Stimulated activated CD4-positive, alpha-beta T cell treated with anti-CD3 and anti-CD28 coated beads, Interleukin-12 subunit alpha, Interleukin-12 subunit beta, amount 100 ng/mL, for 4 hours (primary cell): Measurements from ENCODE around the gene EXOC1L.
A peak's percentile ranks its signal among the peaks of the same experiment; 100 is the strongest.
"Not testable (repeated sequence)": the region's sequence is repeated elsewhere in the genome, so short reads cannot be mapped to it uniquely, and the experiment has no call there.

ENCODE experiments used
- DNase-seq: peaks from one replicate; pipeline ENCODE4 v3.0.0-alpha.2; 2020

Gene EXOC1L

DNA sequence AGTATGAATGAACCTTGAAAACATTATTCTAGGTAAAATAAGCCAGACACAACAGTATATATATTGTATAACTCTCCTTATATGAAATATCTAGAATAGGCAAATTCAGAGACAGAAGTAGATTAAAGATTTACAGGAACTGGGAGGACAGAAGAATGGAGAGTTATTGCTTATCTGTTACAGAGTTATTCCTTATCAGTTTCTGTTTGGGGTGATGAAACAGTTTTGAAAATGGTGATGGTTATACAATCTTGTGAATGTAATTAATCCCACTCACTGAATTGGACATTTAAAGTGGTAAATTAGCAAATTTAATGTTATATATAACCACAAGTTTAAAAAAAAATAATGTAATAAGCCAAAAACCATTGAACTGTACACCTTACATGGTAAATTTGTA, 19.4 kb downstream of the EXOC1L start:
- no peak for DNase-seq

DNA sequence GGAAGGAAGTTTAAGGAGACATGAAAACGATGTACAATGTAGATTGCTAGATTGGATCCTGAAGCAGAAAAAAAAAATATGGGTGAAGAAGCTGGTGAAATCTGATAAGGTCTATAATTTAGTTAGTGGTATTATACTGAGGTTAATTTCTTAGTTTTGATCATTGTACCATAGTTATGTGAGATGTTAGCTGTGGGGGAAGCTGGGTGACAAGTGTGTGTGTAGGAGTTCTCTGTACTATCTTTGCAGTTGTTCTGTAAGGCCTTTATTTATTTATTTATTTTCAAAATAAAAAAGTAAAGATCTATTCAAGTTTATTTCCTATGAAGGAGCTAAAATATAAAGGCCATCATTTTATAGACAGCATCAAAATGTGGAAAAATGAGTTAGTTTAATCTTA, 21.4 kb downstream of the EXOC1L start:
- DNase-seq: no peak

DNA sequence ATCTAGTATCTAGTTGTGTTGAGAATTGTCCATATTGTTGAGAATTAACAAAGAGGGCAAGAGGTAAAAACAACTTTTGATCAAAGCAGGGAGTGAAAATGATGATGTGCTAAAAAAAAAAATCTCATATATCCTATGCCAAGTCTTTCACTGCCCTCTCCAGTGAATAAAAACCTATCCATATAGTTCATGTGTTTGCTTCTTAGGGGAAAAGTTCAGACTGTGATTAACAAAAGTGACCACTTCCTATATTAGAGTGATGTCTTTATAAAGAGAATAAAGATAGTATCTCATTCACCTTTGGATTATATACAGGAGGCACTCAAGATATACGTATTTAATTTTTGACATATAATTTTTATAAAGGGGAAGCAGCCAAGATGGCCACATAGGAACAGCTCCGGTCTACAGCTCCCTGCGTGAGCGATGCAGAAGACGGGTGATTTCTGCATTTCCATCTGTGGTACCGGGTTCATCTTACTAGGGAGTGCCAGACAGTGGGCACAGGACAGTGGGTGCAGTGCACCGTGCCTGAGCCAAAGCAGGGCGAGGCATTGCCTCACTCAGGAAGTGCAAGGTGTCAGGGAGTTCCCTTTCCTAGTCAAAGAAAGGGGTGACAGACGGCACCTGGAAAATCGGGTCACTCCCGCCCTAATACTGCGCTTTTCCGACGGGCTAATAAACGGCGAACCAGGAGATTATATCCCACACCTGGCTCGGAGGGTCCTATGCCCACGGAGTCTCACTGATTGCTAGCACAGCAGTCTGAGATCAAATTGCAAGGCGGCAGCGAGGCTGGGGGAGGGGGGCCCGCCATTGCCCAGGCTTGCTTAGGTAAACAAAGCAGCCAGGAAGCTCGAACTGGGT, 22.0 kb downstream of the EXOC1L start:
- not testable (repeated sequence) for DNase-seq

DNA sequence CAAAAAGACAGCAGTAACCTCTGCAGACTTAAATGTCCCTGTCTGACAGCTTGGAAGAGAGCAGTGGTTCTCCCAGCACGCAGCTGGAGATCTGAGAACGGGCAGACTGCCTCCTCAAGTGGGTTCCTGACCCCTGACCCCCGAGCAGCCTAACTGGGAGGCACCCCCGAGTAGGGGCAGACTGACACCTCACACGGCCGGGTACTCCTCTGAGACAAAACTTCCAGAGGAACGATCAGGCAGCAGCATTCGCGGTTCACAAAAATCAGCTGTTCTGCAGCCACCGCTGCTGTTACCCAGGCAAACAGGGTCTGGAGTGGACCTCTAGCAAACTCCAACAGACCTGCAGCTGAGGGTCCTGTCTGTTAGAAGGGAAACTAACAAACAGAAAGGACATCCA, 22.7 kb downstream of the EXOC1L start:
- not testable (repeated sequence) for DNase-seq

DNA sequence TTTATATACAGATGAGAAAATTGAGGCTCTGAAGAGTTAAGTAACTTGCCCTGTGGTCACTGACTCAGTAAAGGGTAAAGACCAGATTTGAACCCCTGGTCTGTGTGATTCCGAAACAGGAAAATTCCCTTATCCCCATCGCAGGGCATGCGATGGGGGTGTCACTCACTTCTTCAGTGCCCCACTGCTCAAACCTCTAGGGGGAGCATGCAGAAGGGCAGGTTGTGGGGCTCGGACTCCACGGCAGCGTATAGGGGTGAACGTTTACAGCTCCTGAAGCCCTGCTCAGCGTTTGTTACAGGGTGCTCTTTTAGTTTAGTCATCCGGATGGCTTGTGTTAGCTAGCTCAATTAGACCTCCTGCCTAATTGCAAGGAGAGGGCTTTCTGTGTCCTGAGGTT, 30.1 kb downstream of the EXOC1L start:
- DNase-seq: no peak

DNA sequence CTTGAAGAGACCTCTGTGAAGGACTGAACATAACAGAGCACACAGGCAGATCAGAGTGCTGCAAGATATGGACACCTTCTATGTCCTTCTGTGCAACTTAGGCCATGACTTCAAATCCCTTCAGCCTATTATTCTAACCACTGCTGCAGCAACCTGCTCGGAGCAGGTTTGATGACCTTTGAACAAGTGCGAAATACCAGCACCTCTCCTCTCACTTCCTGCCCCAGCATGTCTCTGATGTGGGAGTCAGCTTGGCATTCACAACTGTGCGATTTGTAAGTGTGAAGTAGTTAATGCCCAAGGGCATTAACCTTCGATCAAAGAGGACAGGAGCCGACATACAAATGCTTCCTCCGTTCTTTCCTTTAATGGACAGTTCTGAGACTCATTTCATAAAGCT, 32.3 kb downstream of the EXOC1L start:
- no peak for DNase-seq

DNA sequence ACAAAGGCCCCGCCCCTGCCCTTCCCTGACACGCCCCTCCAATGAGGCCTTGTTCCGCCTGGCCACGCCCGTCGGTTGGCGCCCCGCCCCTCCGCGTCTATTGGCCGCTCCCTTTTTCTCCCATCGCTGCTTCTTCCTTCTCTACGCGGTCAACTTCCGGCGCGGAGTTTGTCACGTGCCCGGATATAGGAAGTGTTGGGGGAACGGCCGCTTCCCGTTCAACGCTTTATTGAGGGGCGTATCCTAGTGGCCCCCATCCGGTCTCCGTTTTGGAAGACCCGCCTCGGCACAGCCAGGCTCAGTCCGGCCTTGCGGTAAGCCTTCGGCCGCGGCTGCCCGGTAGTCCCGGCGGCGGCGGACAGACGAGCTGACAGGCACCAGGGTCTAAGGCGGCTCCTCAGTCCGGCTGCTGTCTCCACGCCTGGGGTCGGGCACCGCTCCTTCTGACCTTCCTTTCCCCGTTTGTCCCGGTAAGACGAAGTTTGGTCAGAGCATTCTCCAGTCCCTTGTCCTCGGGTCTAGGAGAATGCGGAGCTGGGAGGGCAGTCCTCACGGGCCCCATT, 34.0 kb downstream of the EXOC1L start, which contains the start of gene EXOC1:
TSS of gene EXOC1 (plus strand) at position 165 of the 563 bp plus-strand sequence. CDS start 4,676 bp downstream, outside the sequence.
- DNase-seq: peak; percentile 99

DNA sequence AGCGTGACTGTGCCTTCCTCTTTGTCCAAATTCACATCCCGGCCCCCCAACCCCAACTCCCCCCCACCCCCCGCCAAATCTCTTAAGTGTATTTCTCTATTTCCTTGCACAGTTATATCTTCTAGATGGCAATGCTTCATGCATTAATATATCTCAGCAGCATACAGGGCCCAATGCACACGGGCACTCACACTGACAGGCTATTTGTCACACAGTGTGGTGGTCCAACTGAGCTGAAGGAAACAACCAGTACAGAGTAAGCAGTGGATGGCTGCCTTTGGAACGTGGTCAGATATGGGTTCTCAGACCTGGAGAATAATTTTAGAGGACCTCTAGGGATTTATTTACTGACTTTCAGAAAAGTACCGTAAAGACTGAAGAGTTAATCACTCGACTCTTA, 34.5 kb downstream of the EXOC1L start:
- DNase-seq: no peak

DNA sequence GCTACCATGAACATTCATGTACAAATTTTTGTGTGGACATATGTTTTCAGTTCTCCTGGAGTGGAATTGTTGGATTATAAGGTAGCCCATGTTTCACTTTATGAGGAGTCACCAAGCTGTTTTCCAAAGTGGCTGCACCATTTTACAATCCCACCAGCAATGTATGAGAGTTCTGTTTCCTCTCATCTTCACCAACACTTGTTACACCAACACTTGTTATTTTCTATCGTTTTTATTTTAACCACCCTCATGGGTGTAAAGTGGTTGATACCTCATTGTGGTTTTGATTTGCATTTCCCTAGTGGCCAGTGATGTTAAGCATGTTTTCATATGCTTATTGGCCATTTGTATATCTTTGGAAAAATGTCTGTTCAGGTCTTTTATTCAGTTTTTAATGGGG, 38.0 kb downstream of the EXOC1L start:
- DNase-seq: no peak

DNA sequence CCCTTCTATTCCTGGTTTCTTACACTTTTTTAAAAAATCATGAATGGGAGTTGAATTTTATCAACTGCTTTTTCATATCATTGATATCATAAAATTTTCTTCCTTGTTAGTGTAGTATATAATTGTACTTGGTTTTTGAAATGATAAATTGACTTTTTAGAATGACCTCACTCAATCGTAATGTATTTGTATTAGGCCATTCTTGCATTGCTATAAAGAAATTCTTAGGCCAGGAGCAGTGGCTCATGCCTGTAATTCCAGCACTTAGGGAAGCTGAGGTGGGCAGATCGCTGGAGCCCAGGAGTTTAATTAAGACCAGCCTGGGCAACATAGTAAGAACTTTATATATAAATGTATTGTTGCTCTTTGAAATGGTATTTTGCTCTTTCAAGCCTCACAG, 40.1 kb downstream of the EXOC1L start:
- no peak for DNase-seq

DNA sequence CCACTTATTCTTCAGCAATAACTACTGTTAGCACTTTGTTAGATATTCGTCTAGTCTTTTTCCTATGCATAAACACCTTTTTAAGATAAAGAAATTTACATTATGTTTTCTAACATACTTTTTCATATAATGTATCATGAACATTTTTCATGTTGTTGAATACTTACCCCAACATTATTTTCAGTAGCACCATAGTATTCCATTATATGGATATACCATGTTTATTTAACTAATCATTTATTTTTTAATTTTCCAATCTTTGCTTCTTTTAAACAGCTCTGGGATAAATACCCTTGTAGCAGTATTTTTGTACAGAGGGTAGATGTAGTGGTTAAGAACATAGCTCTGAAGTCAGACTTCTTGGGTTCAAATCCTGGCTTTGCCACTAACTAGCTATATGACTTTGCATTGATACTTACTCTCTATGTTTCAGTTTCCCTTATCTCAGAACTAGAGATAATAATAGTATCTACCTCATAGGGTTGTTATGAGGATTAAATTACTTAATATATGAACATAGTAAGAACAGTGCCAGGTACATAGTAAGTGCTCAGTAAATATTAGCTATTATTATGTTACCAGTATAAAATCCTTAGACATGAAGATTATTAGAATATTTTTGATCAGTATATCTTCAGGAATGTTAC, 45.1 kb downstream of the EXOC1L start:
- no peak for DNase-seq

DNA sequence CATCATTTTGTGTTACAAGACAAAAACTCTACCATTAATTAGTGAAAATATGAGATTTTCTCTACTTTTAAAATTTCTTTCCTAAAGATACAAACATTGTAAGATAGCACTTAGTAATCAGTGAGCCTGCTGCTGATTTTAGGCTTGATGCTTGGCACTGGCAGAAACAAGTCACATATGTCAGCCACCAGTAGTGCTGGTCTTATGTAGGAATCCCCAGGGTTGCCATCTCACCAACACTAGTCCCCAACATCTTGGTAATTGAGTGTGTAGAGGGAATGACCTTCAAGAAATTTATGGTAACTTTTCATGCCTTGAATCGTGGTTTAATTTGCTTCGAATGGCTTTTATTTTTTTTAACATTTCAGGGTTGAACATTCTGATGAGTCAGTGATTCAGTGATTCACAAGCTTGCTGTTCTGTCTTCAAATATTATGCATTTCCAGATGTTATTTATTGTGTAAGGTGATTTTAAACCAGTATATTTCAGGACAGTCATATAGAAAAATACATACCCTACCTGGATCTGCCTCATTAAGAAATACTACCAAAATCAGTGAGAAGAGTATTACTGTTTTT, 45.7 kb downstream of the EXOC1L start:
- DNase-seq: no peak

DNA sequence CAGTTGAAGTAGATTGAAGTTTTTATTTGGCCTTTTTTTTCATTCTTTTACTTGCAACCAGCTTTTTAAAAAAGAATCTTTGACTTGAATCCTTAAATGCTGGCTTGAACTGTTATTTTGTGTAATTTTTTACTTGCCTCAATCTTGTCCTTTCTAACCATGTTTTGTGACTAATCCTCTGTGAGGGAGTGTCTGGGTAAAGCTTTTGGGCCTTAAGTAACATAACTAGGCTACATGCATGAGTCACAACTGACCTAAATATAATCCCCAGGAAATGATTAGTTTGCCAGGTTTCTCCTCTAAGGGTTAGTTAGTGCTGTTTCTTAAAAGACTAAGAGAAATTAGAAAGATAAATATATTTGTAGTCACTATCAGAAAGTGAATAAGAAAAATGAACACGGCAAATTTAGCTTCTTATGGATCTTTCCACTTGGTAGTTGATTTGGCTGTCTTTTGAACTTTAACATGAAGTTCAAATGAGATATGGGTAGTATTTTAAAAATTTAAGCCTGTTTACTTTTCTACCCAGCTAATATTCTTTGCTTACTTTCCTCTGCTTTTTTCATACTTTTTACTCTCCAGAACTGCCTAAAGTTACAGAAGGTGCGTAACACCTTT, 46.8 kb downstream of the EXOC1L start:
- no peak for DNase-seq

DNA sequence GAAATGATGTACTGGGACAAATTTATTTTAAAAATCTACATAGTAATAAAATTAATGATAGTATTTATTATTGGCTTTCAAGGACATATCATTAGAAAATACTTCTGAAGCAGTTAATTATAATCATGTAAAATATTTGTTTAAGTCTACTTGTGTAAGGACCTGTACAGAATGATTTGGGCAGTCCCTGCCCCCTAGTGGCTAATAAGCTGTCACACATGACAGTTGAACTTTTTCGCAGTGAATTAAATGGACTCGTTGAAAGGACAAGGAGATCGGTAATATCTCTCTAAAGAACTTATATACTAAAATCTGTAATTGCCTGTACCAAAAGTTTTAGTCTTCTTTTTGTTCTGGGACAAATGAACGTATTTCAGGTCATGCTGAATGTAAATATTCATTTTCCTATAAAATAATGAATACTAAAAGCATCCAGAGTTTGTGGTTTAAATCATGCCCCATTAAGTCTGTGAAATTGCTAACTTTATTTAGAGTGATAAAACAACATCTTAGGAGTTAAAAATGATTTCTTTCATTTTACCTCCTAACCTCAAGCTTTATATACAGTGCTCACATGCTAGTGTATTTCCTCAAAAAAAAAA, 47.5 kb downstream of the EXOC1L start:
- no peak for DNase-seq

DNA sequence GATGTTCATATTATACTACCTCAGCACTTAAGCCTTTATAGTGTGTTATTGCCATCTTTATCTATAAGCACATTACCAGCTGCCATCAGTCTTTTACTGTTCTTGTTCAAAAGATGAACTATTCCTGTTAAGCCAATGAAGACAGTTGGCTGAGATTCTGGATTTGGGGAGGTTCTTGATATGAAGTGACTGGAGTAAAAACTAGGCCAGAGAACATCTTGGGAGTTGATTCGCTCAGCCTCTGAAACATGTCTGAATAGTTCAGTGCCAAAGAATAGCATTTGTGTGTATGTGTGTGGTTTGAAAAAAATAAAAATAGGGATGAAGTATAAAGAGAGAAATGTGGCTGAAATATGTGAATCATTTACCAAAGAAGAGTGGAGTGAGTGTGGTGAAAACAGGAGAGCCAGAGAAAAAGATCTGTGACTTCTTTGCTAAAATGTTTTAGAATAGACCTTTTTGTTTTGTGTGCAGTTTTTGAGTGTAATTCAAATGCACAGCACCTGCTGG, 49.0 kb downstream of the EXOC1L start:
- DNase-seq: no peak

DNA sequence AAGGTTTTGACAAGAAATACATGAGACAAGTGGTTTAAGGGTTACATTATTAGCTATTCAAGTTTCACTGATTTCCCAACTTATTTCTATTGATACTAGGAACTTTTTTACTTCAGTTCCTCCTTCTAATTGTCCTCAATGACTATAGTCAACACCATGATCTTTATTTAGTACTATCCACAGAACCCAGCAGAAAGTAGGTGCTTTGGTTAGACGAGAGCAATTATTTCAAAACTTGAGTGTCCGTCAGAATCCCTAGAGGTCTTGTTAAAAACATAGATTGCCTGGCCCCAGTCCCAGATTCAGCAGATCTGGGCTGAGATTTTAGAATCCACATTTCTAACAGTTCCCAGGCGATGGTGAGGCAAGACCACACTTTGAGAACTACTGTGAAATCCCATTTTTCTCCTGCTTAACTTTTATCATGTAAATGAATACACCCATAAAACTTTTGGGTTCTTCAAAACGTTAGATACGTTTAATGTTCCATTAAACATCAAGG, 51.8 kb downstream of the EXOC1L start:
- no peak for DNase-seq

DNA sequence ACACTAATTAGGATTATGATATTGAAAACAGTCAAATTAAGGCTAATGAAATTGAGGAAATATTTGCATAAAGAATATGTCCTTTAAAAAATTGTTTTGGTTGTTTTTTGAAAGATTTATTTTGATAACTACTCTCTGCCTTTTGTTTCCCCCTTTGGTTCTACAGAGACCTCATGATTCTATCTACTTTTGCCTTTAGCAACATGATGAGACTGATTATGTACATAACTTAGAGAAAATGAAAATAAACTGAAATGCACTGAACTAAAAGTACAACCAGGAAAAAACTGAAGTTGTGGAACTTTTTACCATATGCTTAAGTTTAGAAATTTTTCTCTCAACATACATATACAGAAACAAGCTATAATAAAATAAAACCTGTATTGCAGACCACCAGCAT, 55.2 kb downstream of the EXOC1L start:
- no peak for DNase-seq

DNA sequence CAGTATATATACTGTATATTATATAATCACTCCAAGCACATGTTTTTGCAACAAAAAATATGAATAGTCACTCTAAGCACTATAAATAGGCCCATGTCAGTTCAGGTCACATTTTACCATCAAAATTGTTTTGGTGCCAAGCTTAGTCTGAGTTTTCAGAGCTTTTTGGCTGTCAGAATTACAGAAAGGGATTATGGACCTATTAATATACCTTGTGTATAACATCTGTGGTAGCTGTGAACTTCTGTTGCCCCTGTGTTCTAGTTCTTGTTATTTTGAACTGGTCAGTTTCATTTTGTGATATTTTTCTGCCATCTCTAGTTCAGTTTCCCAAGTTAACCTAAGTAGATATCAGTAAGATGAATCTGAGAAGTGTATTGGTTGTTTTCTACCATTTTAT, 56.8 kb downstream of the EXOC1L start:
- DNase-seq: no peak

DNA sequence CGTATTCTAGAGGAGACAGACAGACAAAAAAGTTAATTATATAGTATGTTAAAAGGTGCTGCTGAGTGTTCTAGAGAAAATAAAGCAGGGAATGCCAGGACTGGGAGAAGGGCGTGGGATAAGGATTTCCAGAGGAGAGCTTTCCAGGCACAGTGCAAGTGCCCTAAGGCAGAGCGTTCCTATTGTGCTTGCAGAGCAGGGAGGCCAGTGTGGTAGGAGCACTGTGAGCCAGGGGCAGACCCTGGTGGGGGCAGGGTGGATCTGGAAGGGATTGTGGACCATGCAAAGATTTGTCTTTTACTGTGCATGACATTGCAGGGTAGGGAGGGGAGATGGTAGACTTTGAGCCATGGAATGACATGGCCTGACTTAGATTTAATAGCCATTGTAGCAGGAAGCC, 59.6 kb downstream of the EXOC1L start:
- DNase-seq: no peak

DNA sequence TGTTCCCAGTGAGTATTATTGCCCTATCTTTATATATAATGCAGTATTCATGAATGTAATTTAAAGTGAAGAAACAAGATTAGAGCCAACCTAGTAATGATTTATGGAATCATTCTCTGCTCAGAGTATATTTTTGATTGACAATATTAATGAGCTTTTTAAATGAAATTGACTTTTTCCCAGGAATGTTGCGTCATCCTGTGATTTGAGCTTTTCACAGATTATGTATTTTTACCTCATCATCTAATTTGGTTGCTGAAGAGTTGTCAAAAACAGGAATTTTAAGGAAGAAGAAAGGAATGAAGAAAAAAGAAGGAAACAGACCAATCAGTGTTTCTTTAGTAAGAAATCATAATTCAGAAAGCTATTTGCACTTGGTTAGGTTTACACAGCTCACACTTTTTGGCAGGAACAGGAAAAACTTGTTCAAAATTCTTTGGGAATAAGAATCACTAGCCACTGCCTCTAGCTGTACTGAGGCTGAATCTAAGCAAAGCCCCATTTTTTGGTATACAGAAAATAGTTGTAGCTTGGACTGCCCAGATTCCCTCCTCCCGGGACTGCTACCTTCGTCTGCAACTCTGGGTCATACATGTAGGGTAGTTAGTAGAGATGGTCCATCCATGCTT, 61.2 kb downstream of the EXOC1L start:
- no peak for DNase-seq

DNA sequence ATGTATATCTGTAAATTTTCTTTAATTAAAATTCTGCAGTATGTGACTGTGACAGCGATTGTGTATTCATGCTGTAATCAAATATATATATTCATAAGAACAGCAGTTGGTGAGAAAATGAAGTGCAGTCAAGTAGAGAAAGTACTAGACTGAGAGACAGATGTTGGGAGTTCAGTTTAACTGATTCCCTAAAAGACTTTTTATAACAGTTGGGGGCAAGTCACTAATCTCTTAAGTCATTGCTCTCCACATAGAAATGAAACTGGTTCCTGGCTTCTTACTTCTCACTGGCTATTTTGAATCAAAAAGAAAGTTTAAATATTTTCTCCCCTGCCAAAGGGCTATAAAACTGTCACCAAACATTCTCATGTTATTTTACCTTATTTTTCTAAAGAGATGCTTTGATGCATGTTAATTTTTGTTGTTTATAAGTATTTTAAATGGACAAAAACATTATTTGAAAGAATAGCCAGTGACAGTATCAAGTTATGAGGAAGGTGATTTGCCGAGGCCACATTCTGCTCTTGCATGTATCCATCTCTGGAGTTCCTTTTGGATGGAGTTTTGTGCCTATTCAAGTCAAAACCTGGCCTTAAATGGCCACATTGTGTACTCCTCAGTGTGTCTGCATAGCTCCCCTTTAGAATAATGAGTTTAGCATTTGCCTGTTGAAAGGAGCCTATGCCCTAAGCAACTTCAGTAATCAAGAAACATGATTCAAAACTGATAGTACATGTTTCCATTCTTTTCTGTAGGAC, 64.7 kb downstream of the EXOC1L start:
- no peak for DNase-seq
